ENCODE measurements around the gene NT5DC4. TPM values are rescaled to one million over a fixed set of nuclear protein-coding genes. Genes with fewer than 3 reads are reported as not detected.

Gene NT5DC4
- total RNA-seq, 1 donor from 2014 or later: not detected

DNA sequence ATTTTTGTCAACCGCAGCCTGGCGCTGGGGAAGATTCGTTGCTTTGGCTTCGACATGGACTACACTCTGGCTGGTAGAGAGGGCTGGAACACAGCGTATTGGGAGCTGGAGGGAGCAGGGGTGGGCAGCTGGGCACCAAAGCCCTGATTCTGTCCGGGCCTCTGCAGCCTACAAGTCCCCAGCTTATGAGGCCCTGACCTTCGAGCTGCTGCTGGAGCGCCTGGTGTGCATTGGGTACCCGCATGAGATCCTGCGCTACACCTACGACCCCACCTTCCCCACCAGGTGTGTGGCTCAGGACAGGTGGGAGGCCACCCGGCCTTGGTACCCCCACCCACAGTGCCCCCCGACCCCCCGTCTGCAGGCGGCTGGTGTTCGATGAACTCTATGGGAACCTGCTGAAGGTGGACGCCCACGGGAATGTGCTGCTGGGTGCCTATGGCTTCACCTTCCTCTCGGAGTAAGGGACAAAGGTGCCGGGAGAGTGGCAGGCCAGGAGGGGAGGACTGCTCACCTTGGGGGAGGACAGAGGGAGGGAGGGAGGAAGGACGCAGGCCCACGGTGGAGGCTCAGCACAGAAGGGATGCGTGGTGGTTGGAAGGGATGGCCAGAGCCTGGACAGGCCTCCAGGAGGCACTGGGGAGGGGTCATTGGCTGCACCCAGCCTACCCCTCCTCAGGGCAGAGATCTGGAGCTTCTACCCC is 1.2 kb downstream of the NT5DC4 start:
- H3K27me3 Mint-ChIP-seq: peaks cover 8% of the 10 kb centered on the region
- H3K36me3 Mint-ChIP-seq: no peaks in the 10 kb centered on the region
- TF ChIP-seq, protein P1, sequence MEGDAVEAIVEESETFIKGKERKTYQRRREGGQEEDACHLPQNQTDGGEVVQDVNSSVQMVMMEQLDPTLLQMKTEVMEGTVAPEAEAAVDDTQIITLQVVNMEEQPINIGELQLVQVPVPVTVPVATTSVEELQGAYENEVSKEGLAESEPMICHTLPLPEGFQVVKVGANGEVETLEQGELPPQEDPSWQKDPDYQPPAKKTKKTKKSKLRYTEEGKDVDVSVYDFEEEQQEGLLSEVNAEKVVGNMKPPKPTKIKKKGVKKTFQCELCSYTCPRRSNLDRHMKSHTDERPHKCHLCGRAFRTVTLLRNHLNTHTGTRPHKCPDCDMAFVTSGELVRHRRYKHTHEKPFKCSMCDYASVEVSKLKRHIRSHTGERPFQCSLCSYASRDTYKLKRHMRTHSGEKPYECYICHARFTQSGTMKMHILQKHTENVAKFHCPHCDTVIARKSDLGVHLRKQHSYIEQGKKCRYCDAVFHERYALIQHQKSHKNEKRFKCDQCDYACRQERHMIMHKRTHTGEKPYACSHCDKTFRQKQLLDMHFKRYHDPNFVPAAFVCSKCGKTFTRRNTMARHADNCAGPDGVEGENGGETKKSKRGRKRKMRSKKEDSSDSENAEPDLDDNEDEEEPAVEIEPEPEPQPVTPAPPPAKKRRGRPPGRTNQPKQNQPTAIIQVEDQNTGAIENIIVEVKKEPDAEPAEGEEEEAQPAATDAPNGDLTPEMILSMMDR (conservative IDR thresholded peaks at IDR 0.05): no peak
- H3K4me3 Mint-ChIP-seq: no peak overlapping the region
- peaks cover 4% of the 10 kb centered on the region for H3K4me1 Mint-ChIP-seq (ENCODE audit: unreplicated experiment)
- no peak for DNase-seq (ENCODE audit: extremely low spot score, unreplicated experiment)
- no peaks in the 10 kb centered on the region for H3K9me3 Mint-ChIP-seq
- no peak overlapping the region for H3K27ac Mint-ChIP-seq

DNA sequence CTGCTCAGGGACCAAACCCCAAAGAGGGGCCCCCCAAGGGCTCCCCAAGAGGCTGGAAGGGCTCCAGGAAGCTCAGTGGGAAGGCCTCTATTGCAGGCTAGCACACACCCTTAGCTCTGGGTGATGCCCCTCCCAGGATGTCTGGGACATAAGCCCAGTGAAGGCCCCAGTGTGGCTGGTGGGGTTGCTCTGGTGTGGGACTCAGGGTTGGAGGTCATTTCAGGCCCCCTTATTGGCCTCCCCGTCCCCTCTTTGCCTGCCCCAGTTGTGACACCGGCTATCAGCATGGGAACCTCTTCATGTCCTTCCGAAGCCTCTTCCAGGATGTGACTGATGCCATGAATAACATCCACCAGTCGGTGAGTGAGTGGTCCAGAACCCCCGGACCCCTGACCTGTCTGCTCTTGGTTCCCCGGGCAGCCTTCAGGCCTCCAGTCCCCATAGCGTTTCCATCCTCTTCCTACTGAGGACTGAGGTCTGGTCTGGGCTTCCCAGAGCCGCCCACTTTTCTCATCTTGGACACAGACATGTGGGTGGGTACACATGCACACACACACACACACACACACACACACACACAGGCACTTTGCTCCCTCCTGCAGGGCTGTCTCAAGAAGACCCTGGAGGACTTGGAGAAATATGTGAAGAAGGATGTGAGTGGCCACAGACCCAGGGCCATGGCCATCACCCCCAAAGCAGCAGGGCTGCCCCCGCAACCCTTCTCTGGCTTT is 2.2 kb downstream of the NT5DC4 start:
- no peaks in the 10 kb centered on the region for H3K9me3 Mint-ChIP-seq
- TF ChIP-seq, protein P1 (conservative IDR thresholded peaks at IDR 0.05): no peak
- H3K27me3 Mint-ChIP-seq: peaks cover 6% of the 10 kb centered on the region

DNA sequence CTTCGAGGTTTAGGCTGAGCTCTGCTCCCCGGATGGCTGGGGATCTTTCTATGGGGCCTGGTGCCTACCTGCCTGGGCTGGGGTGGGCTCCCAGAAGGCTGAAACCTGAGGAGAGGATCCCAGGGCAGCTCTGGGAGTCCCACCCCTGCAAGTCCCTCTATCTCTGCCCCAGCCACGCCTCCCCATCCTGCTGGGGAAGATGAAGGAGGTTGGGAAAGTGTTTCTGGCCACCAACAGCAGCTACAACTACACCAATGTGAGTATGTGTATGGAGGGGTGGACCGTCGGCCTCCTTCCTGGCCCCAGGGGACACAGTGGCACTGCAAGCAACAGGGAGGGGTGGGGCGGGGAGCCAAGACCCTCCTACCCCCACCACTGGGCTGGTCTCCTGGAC is 2.7 kb downstream of the NT5DC4 start:
- Mint-ChIP-seq H3K27me3 (peaks cover 9% of the 10 kb centered on the region), H3K36me3 (no peaks in the 10 kb centered on the region), H3K4me1 (ENCODE audit: unreplicated experiment) (peaks cover 4% of the 10 kb centered on the region), H3K27ac (no peak overlapping the region), H3K4me3 (no peak overlapping the region), H3K9me3 (no peaks in the 10 kb centered on the region)
- no peak for DNase-seq (ENCODE audit: extremely low spot score, unreplicated experiment)
- TF ChIP-seq, protein P1 (conservative IDR thresholded peaks at IDR 0.05): no peak

More for the DNA sequence above, 2.2 kb downstream of the NT5DC4 start:
- Mint-ChIP-seq H3K4me1 (ENCODE audit: unreplicated experiment) (peaks cover 4% of the 10 kb centered on the region), H3K36me3 (no peaks in the 10 kb centered on the region), H3K4me3 (no peak overlapping the region), H3K27ac (no peak overlapping the region)
- no peak for DNase-seq (ENCODE audit: extremely low spot score, unreplicated experiment)

GRCh38 chr2:112723995-112724394 is 3.2 kb downstream of the NT5DC4 start:
- TF ChIP-seq, protein P1 (conservative IDR thresholded peaks at IDR 0.05): no peak
- peaks cover 5% of the 10 kb centered on the region for H3K27me3 Mint-ChIP-seq
- no peak overlapping the region for H3K27ac Mint-ChIP-seq
- H3K4me3 Mint-ChIP-seq: no peak overlapping the region
- H3K36me3 Mint-ChIP-seq: no peaks in the 10 kb centered on the region
- peaks cover 4% of the 10 kb centered on the region for H3K4me1 Mint-ChIP-seq (ENCODE audit: unreplicated experiment)
- no peak for DNase-seq (ENCODE audit: extremely low spot score, unreplicated experiment)
- H3K9me3 Mint-ChIP-seq: no peaks in the 10 kb centered on the region

GRCh38 chr2:112724591-112725525 is 4.0 kb downstream of the NT5DC4 start:
- no peak overlapping the region for H3K4me3 Mint-ChIP-seq
- peaks cover 4% of the 10 kb centered on the region for H3K4me1 Mint-ChIP-seq (ENCODE audit: unreplicated experiment)
- no peaks in the 10 kb centered on the region for H3K36me3 Mint-ChIP-seq
- H3K9me3 Mint-ChIP-seq: no peaks in the 10 kb centered on the region
- TF ChIP-seq, protein P1 (conservative IDR thresholded peaks at IDR 0.05): no peak
- H3K27me3 Mint-ChIP-seq: peaks cover 5% of the 10 kb centered on the region
- DNase-seq (ENCODE audit: extremely low spot score, unreplicated experiment): no peak
- no peak overlapping the region for H3K27ac Mint-ChIP-seq
